ENCODE data around the gene PFKL. TPM values are rescaled to one million over a fixed set of nuclear protein-coding genes. Genes with fewer than 3 reads are reported as not detected.

The PFKL gene
- polyA plus RNA-seq, 2 donors, result 85.7 to 96.4 TPM

- H3K27me3 ChIP-seq (ENCODE audit: control insufficient read depth in 1 of 2, insufficient read depth in 2 of 2, low read length in 2 of 2), result no peaks in the 10 kb centered on the region
These were observed 74.9 kb downstream of the PFKL start for GRCh38 chr21:44374601-44375280.

GRCh38 chr21:44375281-44375651 lies 75.4 kb downstream of the PFKL start:
- peaks cover 0 to 8% of the 10 kb centered on the region in 2 donors for H3K4me1 ChIP-seq (ENCODE audit: control insufficient read depth in 2 of 2, insufficient read depth in 2 of 2, low read length in 1 of 2)
- H3K36me3 ChIP-seq (ENCODE audit: control insufficient read depth in 2 of 2, insufficient read depth in 2 of 2, low read length in 1 of 2), result no peaks in the 10 kb centered on the region
- H3K27me3 ChIP-seq (ENCODE audit: control insufficient read depth in 1 of 2, insufficient read depth in 2 of 2, low read length in 2 of 2), result no peaks in the 10 kb centered on the region
- no peak overlapping the region for H3K27ac ChIP-seq (ENCODE audit: low read depth in 2 of 2, low read length in 1 of 2)
- WGBS, 2 donors, result 72 to 74% methylated on average over 10 of the region's 10 CpGs
- H3K4me3 ChIP-seq (ENCODE audit: low read depth in 1 of 2, low read length in 2 of 2), result no peak overlapping the region
- no peaks in the 10 kb centered on the region for H3K9me3 ChIP-seq (ENCODE audit: control insufficient read depth in 2 of 2, insufficient read depth in 1 of 2, low read depth in 1 of 2, low read length in 1 of 2)

More at GRCh38 chr21:44374601-44375280, 74.9 kb downstream of the PFKL start:
- WGBS, 2 donors, result 88 to 90% methylated on average over 24 of the region's 24 CpGs
- Histone ChIP-seq H3K4me1 (ENCODE audit: control insufficient read depth in 2 of 2, insufficient read depth in 2 of 2, low read length in 1 of 2) (peaks cover 0 to 10% of the 10 kb centered on the region in 2 donors), H3K9me3 (ENCODE audit: control insufficient read depth in 2 of 2, insufficient read depth in 1 of 2, low read depth in 1 of 2, low read length in 1 of 2) (no peaks in the 10 kb centered on the region), H3K36me3 (ENCODE audit: control insufficient read depth in 2 of 2, insufficient read depth in 2 of 2, low read length in 1 of 2) (no peaks in the 10 kb centered on the region), H3K4me3 (ENCODE audit: low read depth in 1 of 2, low read length in 2 of 2) (no peak overlapping the region), H3K27ac (ENCODE audit: low read depth in 2 of 2, low read length in 1 of 2) (no peak overlapping the region)

- Histone ChIP-seq H3K27me3 (ENCODE audit: control insufficient read depth in 1 of 2, insufficient read depth in 2 of 2, low read length in 2 of 2) (no peaks in the 10 kb centered on the region), H3K9me3 (ENCODE audit: control insufficient read depth in 2 of 2, insufficient read depth in 1 of 2, low read depth in 1 of 2, low read length in 1 of 2) (no peaks in the 10 kb centered on the region), H3K4me1 (ENCODE audit: control insufficient read depth in 2 of 2, insufficient read depth in 2 of 2, low read length in 1 of 2) (peaks cover 0 to 8% of the 10 kb centered on the region in 2 donors), H3K4me3 (ENCODE audit: low read depth in 1 of 2, low read length in 2 of 2) (no peak overlapping the region), H3K36me3 (ENCODE audit: control insufficient read depth in 2 of 2, insufficient read depth in 2 of 2, low read length in 1 of 2) (no peaks in the 10 kb centered on the region), H3K27ac (ENCODE audit: low read depth in 2 of 2, low read length in 1 of 2) (no peak overlapping the region)
- WGBS, 2 donors, result 90 to 91% methylated on average over 19 of the region's 19 CpGs
These were observed 75.9 kb downstream of the PFKL start for GRCh38 chr21:44375761-44376241.

- no peaks in the 10 kb centered on the region for H3K9me3 ChIP-seq (ENCODE audit: control insufficient read depth in 2 of 2, insufficient read depth in 1 of 2, low read depth in 1 of 2, low read length in 1 of 2)
- H3K27ac ChIP-seq (ENCODE audit: low read depth in 2 of 2, low read length in 1 of 2), result no peak overlapping the region
- no peak overlapping the region for H3K4me3 ChIP-seq (ENCODE audit: low read depth in 1 of 2, low read length in 2 of 2)
- H3K4me1 ChIP-seq (ENCODE audit: control insufficient read depth in 2 of 2, insufficient read depth in 2 of 2, low read length in 1 of 2), result peaks cover 0 to 8% of the 10 kb centered on the region in 2 donors
- no peaks in the 10 kb centered on the region for H3K27me3 ChIP-seq (ENCODE audit: control insufficient read depth in 1 of 2, insufficient read depth in 2 of 2, low read length in 2 of 2)
- 84 to 86% methylated on average over 9 of the region's 9 CpGs for WGBS, 2 donors
- no peaks in the 10 kb centered on the region for H3K36me3 ChIP-seq (ENCODE audit: control insufficient read depth in 2 of 2, insufficient read depth in 2 of 2, low read length in 1 of 2)
These were observed 76.8 kb downstream of the PFKL start for GRCh38 chr21:44376606-44377005.

Other genes starting within 250 kb of the PFKL start
- 1 to 10 TPM; 2.2 to 3.2 TPM for gene PWP2, start 192.7 kb upstream of the PFKL start, polyA plus RNA-seq
- 1 to 10 TPM; 4.8 to 7.5 TPM for gene GATD3, start 166.4 kb upstream of the PFKL start, polyA plus RNA-seq
- gene ICOSLG, start 59.1 kb upstream of the PFKL start, polyA plus RNA-seq, result 1 to 10 TPM; 2.6 to 3.7 TPM
- not detected for gene DNMT3L, start 38.2 kb upstream of the PFKL start, polyA plus RNA-seq
- under 1 TPM; 0.01 to 0.06 TPM for gene AIRE, start 14.2 kb upstream of the PFKL start, polyA plus RNA-seq
- 10 to 100 TPM; 13.9 to 19.1 TPM for gene CFAP410, start 39.3 kb downstream of the PFKL start, polyA plus RNA-seq
- 1 to 10 TPM; 1.2 to 1.7 TPM for gene TRPM2, start 53.6 kb downstream of the PFKL start, polyA plus RNA-seq
- under 1 TPM; 0.63 to 0.93 TPM for gene LRRC3, start 155.5 kb downstream of the PFKL start, polyA plus RNA-seq
- not detected for gene KRTAP10-1, start 240.1 kb downstream of the PFKL start, polyA plus RNA-seq

Measured in esophagus (tissue), 2 donors.